SJSA1 (cell line): Measurements from ENCODE around the gene CLDN16. TPM values are rescaled to one million over a fixed set of nuclear protein-coding genes. Genes with fewer than 3 reads are reported as not detected.

Experiments used
- DNase-seq, 2 experiments: peaks; one replicate each; pipeline ENCODE4 v3.0.0-alpha.2; 2015 to 2020; ENCODE audit warnings: low spot score in 2 of 2, low read depth in 1 of 2
- H3K27ac ChIP-seq: fragments of 250-450 bp; sonication (Bioruptor Pico); 2 replicates; pipeline ENCODE4 v1.5.1; 2020; ENCODE audit warnings: mild to moderate bottlenecking, moderate library complexity
- H3K27me3 ChIP-seq: fragments of 250-450 bp; sonication (Bioruptor Pico); replicated peaks from 2 replicates; pipeline ENCODE4 v1.5.1; 2020; ENCODE audit warnings: mild to moderate bottlenecking, moderate library complexity
- H3K36me3 ChIP-seq: fragments of 250-450 bp; sonication (Bioruptor Pico); 2 replicates; pipeline ENCODE4 v1.5.1; 2020; ENCODE audit warnings: mild to moderate bottlenecking
- H3K4me1 ChIP-seq: fragments of 250-450 bp; sonication (Bioruptor Pico); replicated peaks from 2 replicates; pipeline ENCODE4 v1.6.1; 2021; ENCODE audit warnings: mild to moderate bottlenecking
- H3K4me3 ChIP-seq: fragments of 250-450 bp; sonication (Bioruptor Pico); 2 replicates; pipeline ENCODE4 v1.5.1; 2020; ENCODE audit warnings: mild to moderate bottlenecking
- H3K9me3 ChIP-seq: fragments of 250-450 bp; sonication (Bioruptor Pico); replicated peaks from 2 replicates; pipeline ENCODE4 v1.5.1; 2020; ENCODE audit warnings: mild to moderate bottlenecking
- total RNA-seq: library from RNA; depleted of rRNA; stranded (reverse); fragments of >200 nt; shearing (Covaris generic); gene quantifications from 2 replicates; pipeline ENCODE4 v1.2.3, GENCODE V29; 2014

The CLDN16 gene
- total RNA-seq, 1 experiment from 2014 or later, result 0.08 TPM

DNA sequence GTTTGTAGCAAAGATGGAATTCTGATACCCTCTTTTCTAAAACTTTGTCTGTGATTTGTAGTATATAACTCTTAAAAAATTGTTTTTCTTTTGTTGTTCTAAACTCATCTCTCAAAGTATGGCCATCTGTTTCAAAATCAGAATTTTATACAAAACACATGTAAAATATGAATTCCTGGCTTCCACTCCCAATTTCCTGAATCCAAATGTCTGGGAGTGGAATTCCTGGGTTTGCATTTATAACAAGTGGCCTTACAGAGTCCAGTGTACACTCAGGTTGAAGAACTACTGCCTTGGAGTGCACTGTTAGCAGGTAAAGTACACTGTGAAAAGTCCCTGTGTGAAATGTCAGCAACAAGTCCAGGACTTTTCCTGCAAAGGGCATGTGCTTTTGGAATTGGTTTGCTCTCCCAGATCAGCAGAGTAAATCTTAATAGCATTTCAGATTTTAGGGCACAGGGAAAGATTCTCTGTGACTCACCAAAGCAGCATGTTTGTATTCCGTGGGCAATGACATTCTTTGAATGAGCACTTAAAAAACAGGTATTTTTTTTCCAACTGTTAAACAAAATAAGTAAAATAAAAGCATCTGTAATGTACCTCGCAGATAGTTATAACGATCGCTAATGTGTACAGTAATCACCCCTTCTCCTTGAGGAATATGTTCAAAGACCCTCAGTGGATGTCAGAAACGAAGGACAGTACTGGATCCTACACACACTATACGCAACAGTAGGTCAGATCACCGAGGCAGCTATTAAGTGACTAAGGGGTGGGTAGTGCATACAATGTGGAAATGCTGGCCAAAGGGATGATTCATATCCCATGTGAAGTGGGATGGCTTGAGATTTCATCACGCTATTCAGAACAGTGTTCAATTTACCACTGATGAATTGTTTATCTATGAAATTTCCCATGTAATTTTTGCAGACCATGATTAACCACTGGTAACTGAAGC lies 2.0 kb upstream of the CLDN16 start:
- Histone ChIP-seq H3K27me3 (no peaks in the 10 kb centered on the region), H3K4me3 (peak overlapping the region; percentile 14), H3K27ac (peak overlapping the region; percentile 94), H3K4me1 (peaks cover 49% of the 10 kb centered on the region), H3K9me3 (no peaks in the 10 kb centered on the region), H3K36me3 (no peaks in the 10 kb centered on the region)
- DNase-seq, result peak; percentile 83 to 93

DNA sequence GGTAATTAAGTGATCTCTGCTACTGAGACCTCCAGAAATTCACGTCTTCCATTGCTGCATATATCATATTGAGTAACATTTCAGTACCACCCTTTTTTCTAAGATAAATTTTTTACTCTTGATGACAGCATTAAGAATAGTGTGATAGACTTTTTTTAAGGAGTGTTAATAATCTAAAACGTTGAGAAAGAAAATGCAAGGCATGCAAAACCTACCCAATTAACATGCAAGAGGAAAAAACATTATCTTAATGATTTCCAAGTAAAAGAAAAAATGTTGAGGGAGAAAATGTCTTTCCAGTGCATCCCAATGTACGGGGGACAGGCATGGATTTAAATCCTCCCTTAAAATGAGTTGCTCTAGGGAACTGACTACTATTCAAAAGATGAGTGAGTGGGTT lies 740 bp downstream of the CLDN16 start:
- no peak for DNase-seq
- H3K4me3 ChIP-seq, result no peak overlapping the region
- no peaks in the 10 kb centered on the region for H3K36me3 ChIP-seq

DNA sequence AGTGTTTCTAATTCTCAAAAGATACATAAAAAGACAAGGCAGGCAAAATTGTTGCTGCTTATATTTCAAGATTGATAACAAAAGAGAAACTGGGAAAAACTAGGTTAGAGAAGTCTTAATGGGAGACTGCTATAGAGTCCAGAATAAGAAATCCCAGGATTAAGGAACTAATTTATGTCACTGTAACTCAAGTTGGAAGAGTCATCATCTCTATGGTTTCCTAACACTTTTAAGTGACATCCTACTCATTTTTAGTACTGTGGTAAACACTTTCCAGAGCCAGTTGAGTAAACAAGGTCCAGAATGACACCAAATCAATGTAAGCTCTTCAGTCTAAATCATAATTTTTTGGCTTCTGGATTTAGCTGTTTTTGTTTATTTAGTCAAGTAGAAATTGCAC lies 8.0 kb downstream of the CLDN16 start:
- no peak overlapping the region for H3K4me3 ChIP-seq

More for the DNA sequence above, 740 bp downstream of the CLDN16 start:
- no peaks in the 10 kb centered on the region for H3K9me3 ChIP-seq
- no peaks in the 10 kb centered on the region for H3K27me3 ChIP-seq
- H3K4me1 ChIP-seq, result peaks cover 29% of the 10 kb centered on the region
- no peak overlapping the region for H3K27ac ChIP-seq

DNA sequence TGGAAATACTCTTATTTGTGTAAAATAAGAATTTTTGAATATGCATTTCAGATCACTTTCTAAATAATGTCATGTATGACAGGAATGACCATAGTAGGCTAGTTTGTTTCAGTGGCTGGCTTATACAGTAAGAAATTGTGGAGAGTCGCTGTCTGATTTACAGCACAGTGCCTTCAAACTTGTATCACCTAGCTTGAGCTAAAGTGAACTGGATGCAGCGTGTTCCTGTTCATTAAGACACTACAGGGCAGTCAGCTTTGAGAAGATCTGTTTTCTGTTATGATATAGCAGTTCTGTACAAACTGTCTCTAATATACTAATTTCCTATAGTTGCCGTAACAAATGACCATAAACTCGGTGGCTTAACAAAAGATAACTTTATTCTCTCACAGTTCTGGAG lies 9.9 kb downstream of the CLDN16 start:
- Histone ChIP-seq H3K27me3 (no peaks in the 10 kb centered on the region), H3K27ac (no peak overlapping the region), H3K4me3 (no peak overlapping the region), H3K36me3 (no peaks in the 10 kb centered on the region), H3K9me3 (0 out of 2 replicates have a peak, but pooled peaks cover 2% of the 10 kb centered on the region), H3K4me1 (no peaks in the 10 kb centered on the region)
- no peak for DNase-seq

More for the DNA sequence above, 8.0 kb downstream of the CLDN16 start:
- Histone ChIP-seq H3K36me3 (no peaks in the 10 kb centered on the region), H3K27ac (no peak overlapping the region), H3K4me1 (no peaks in the 10 kb centered on the region), H3K27me3 (no peaks in the 10 kb centered on the region), H3K9me3 (no peaks in the 10 kb centered on the region)
- no peak for DNase-seq

DNA sequence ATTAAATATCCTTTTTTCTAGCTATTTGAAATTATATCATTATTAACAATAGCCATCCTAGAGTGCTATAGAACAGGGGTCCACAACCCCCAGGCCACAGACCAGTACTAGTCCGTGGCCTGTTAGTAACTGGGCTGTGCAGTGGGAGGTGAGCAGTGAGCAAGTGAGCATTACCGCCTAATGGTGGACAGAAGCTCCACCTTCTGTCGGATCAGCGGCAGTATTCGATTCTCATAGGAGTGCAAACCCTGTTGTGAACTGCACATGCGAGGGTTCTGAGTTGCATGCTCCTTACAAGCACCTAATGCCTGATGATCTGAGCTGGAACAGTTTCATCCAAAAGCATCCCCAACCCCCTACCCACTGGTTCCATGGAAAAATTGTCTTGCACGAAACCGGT lies 11.7 kb downstream of the CLDN16 start:
- Histone ChIP-seq H3K36me3 (no peaks in the 10 kb centered on the region), H3K27me3 (no peaks in the 10 kb centered on the region), H3K4me1 (no peaks in the 10 kb centered on the region), H3K9me3 (0 out of 2 replicates have a peak, but pooled peaks cover 2% of the 10 kb centered on the region), H3K27ac (no peak overlapping the region), H3K4me3 (no peak overlapping the region)
- no peak for DNase-seq

DNA sequence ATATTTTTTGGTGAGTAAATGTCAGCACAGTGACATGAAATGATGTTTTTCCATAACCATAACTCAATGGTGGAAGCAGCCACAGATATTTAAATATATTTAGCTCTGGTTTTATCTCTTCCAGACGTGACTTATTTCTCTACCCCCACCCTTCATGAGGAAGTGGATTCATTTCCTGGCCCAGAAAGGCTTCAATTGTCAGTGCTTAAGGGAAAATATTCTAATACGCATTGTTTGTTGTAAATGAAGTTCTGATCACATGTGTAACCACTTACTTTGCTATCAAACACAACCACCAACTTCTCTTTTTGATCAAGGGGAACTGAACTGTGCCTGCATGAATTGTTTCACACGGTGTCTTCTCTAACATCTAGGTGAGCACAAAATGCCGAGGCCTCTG lies 14.0 kb downstream of the CLDN16 start:
- 0 out of 2 replicates have a peak, but pooled peaks cover 2% of the 10 kb centered on the region for H3K9me3 ChIP-seq
- H3K4me1 ChIP-seq, result no peaks in the 10 kb centered on the region
- H3K36me3 ChIP-seq, result no peaks in the 10 kb centered on the region
- DNase-seq, result no peak
- H3K27me3 ChIP-seq, result no peaks in the 10 kb centered on the region
- no peak overlapping the region for H3K4me3 ChIP-seq
- no peak overlapping the region for H3K27ac ChIP-seq

DNA sequence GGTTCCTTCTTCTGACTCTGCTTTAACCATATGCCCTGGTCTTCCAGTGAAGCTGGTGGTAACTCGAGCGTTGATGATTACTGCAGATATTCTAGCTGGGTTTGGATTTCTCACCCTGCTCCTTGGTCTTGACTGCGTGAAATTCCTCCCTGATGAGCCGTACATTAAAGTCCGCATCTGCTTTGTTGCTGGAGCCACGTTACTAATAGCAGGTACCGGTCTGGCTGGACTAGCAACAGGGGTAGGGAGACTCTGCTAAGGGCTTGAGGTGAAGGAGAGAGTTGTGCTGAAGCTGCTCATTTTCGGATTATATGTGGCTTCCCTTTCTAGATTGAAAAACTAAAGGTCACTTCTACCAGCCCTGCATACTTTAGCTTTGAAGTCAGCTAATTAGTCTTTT lies 16.8 kb downstream of the CLDN16 start:
- no peak overlapping the region for H3K27ac ChIP-seq
- H3K4me1 ChIP-seq, result no peaks in the 10 kb centered on the region
- no peak overlapping the region for H3K4me3 ChIP-seq
- no peaks in the 10 kb centered on the region for H3K36me3 ChIP-seq
- H3K9me3 ChIP-seq, result 0 out of 2 replicates have a peak, but pooled peaks cover 2% of the 10 kb centered on the region
- no peak for DNase-seq
- H3K27me3 ChIP-seq, result no peaks in the 10 kb centered on the region

DNA sequence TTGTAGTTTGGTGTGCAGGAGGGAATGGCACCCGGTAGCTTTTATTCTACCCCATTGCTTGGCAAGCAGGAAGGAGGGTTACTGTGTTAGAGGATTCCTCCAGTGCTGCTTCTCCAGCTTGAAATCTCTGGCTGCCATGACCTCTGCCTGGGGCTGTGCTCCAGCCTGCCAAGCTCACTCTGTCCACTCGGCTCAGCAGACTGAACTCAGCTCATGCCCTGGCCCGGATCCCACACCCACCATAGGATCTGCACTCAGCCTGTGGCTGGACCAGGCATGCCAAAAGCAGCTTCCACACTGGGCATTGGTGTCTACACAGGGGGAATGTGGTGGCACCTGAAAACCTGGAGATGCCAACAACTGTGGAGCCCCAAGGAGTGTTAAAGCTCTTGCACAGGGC lies 26.3 kb downstream of the CLDN16 start:
- no peak overlapping the region for H3K27ac ChIP-seq
- H3K9me3 ChIP-seq, result no peaks in the 10 kb centered on the region
- H3K4me1 ChIP-seq, result no peaks in the 10 kb centered on the region
- H3K4me3 ChIP-seq, result no peak overlapping the region
- DNase-seq, result no peak
- H3K27me3 ChIP-seq, result no peaks in the 10 kb centered on the region
- no peaks in the 10 kb centered on the region for H3K36me3 ChIP-seq

DNA sequence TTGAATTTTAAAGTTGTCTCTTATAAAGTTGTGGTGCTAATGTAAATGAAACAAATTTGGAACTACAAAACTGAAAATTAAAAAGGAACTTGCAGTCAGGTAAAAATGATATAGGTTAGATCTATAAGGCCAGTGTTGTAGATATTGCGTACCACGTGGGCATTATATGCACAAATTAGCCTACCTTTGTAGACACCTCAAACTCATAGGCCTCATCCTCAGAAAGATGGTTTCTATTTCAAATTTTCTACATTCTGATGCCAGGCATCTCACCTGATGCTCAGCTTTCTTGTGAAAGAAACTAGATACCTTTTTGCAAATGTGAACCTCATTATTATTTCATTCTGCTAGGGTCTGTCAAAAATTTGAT lies 36.1 kb downstream of the CLDN16 start:
- no peak overlapping the region for H3K4me3 ChIP-seq
- DNase-seq, result no peak
- no peaks in the 10 kb centered on the region for H3K4me1 ChIP-seq
- H3K27me3 ChIP-seq, result no peaks in the 10 kb centered on the region
- H3K27ac ChIP-seq, result no peak overlapping the region
- H3K36me3 ChIP-seq, result no peaks in the 10 kb centered on the region
- H3K9me3 ChIP-seq, result no peaks in the 10 kb centered on the region

DNA sequence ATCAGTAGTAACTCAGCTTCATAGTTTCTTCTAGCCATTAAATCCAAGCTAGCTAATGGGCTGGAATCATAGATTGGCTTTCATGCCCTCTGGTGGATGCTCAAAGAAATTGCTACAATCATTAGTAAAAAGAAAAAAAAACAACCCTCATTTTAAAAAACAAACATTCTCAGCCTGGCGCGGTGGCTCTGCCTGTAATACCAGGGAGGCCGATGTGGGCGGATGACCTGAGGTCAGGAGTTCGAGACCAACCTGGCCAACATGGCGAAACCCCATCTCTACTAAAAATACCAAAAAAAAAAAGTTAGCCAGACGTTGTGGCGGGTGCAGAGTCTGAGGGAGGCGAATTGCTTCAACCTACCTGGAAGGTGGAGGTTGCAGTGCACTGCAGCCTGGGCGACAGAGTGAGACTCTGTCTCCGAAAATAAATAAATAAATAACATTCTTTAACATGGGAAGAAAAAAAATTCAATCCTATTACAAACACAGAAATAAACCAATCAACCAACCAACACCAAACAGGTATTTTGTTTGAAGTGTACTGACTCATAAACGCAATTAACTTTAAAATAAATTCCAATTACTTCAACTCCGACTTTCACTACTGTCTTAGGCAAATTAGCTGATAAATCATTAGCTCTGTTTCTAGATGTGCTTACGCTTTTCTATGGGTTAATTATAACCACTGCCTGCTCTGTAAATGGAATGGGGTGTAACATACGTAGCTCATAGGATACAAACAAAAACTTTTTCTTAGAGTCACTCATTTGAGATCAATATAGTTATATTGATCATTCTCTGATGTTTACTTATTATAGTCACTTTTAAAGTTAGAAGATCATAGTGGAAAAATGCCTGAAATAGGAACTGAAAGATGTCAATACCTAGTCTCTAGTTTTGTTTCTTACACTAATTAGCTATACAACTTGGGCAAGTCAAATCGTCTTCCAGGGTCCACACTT lies 36.8 kb downstream of the CLDN16 start:
- no peak overlapping the region for H3K4me3 ChIP-seq
- peak; percentile 63 to 72 for DNase-seq
- no peak overlapping the region for H3K27ac ChIP-seq
- H3K4me1 ChIP-seq, result no peaks in the 10 kb centered on the region
- no peaks in the 10 kb centered on the region for H3K27me3 ChIP-seq
- no peaks in the 10 kb centered on the region for H3K36me3 ChIP-seq
- H3K9me3 ChIP-seq, result no peaks in the 10 kb centered on the region

DNA sequence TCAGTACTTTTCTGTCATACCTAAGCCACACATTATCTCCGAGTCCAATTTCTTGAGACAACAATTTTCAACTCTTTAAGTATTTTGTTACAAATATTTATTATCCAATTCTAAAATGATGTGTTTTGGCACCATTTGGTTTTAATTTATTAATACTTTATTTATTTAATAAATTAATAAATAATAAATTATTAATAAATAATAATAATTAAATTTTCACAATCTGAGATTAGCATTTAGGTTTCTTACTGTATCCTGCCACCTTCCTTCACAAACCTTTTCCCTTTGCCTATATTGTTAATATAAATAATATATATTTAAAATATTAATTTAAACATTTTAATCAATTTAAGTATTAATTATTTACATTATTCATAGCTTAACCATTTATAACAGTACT lies 37.9 kb downstream of the CLDN16 start:
- no peak overlapping the region for H3K27ac ChIP-seq
- no peaks in the 10 kb centered on the region for H3K27me3 ChIP-seq
- H3K9me3 ChIP-seq, result no peaks in the 10 kb centered on the region
- no peaks in the 10 kb centered on the region for H3K36me3 ChIP-seq
- H3K4me1 ChIP-seq, result no peaks in the 10 kb centered on the region
- no peak overlapping the region for H3K4me3 ChIP-seq
- no peak for DNase-seq

DNA sequence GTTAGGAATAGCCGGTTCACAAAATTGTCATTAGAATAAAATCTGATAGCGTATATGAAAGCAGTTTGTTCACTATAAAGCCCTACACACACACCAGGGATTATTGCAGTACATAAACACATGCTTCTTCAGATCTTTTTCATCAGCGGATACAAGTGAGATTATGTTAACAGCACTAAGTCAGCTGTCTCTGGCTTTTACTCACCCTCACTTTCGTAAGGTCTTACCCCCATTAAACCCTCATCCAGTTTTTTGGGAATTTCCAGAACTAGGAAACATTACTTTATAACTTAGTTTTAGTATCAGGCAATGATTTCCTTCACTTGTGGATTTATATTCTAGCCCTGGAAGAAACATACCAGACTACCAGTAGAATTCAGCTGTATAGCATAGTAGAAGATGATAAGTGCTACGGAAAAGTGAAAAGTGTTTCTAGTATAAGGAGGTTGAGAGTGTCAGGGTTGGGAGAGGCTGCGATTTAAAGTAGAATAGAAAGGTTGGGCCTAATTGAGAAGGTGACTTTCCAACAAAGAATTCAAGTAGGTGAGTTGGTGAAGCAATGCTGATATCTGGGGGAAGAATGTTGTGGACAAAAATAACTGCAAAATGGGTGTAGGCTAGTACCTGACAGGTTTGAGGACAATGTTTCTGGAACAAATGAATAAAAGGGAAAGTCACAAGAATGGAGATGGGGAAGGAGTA lies 39.0 kb downstream of the CLDN16 start:
- no peak for DNase-seq
- no peak overlapping the region for H3K4me3 ChIP-seq
- H3K9me3 ChIP-seq, result no peaks in the 10 kb centered on the region
- H3K36me3 ChIP-seq, result no peaks in the 10 kb centered on the region
- no peaks in the 10 kb centered on the region for H3K4me1 ChIP-seq
- H3K27ac ChIP-seq, result no peak overlapping the region
- H3K27me3 ChIP-seq, result no peaks in the 10 kb centered on the region

DNA sequence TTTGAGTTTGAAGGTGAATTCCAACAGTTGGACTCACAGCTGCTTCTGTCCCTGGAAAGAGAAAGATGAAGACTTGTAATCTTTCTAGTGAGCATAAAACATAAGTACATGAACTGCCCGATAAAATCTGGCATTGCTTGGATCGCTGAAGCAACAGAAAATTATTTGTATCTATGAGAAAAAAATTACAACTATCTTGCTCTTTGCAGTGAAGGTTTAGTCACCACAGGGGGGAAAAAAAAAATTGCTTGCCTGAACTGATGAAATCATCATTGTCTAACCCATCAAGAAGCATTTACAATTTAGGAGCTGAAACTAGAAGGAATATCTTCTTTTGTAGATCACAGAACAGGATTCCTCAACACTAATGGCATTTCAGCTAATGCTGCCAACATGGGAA lies 41.7 kb downstream of the CLDN16 start:
- no peak overlapping the region for H3K27ac ChIP-seq
- H3K36me3 ChIP-seq, result no peaks in the 10 kb centered on the region
- DNase-seq, result no peak

More for the DNA sequence above, 41.7 kb downstream of the CLDN16 start:
- H3K9me3 ChIP-seq, result no peaks in the 10 kb centered on the region
- H3K4me1 ChIP-seq, result peaks cover 6% of the 10 kb centered on the region; the same call in 1 of the 2 replicates
- no peak overlapping the region for H3K4me3 ChIP-seq
- no peaks in the 10 kb centered on the region for H3K27me3 ChIP-seq
